ENCODE results near the gene ELK3.
A peak's percentile ranks its signal among the peaks of the same experiment; 100 is the strongest.

ELK3 gene

DNA sequence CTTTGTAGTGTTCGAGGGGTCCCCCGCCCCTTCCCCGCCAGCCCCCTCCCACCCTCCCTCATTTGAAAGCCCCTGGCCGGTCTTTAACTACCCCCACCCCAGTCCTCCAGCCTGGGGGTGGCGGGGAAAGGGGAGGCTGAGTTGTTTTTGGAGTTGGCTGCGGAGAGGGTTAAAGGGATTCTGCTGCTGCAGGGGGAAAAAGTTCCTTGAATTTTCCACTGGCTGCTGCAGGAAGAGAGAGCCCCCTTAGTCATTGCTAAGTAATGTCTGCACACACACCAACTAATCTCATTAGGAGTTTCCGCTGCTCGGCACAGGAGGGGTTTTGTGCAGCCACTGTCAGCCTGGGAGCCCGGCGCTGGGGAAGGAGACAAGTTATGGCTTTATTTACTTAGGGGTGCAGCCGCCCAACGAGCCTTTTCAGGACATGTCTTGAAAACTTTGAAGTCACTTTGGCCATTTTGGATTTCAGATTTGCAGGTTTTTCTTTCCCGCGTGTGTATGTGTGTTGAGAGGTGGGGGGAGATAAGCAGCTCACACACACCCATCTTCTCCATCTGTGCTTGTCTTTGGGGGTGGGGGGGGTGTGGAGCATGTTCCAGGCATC lies 1.8 kb downstream of the ELK3 start:
- peak; percentile 74 for DNase-seq (ENCODE audit: low spot score)
- TF ChIP-seq, protein P1, sequence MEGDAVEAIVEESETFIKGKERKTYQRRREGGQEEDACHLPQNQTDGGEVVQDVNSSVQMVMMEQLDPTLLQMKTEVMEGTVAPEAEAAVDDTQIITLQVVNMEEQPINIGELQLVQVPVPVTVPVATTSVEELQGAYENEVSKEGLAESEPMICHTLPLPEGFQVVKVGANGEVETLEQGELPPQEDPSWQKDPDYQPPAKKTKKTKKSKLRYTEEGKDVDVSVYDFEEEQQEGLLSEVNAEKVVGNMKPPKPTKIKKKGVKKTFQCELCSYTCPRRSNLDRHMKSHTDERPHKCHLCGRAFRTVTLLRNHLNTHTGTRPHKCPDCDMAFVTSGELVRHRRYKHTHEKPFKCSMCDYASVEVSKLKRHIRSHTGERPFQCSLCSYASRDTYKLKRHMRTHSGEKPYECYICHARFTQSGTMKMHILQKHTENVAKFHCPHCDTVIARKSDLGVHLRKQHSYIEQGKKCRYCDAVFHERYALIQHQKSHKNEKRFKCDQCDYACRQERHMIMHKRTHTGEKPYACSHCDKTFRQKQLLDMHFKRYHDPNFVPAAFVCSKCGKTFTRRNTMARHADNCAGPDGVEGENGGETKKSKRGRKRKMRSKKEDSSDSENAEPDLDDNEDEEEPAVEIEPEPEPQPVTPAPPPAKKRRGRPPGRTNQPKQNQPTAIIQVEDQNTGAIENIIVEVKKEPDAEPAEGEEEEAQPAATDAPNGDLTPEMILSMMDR (IDR thresholded peaks at IDR 0.05) = no peak
- H3K4me3 ChIP-seq = peak overlapping the region; percentile 84
- peak overlapping the region; percentile 28 to 86 for H3K27ac ChIP-seq

DNA sequence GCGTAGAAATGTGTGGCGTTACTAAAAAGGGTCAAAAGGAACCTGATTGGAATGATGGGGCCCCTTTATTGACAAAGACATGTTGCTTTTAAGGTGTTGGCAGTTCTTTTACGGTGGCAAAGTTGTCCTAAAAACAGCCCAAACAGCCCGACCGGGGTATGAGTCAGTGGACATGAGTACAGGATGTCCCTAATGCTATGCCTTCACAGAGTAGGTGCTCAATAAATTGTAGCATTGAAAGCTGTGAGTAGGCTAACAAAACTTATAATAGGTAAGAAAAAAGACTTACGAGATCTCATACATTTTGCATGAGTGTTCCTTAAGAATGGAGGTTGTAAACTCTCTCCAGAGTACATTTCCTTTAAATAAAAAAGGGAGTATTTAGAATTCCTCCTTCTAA lies 2.6 kb downstream of the ELK3 start:
- Histone ChIP-seq H3K27ac (peak overlapping the region in 1 of 2 donors; percentile 54), H3K4me3 (peak overlapping the region; percentile 84)
- TF ChIP-seq, protein P1 (IDR thresholded peaks at IDR 0.05) = no peak
- DNase-seq (ENCODE audit: low spot score) = peak; percentile 43

- TF ChIP-seq, protein P1 (IDR thresholded peaks at IDR 0.05) = no peak
- no peak for DNase-seq (ENCODE audit: low spot score)
- H3K27ac ChIP-seq = peak overlapping the region in 1 of 2 donors; percentile 66
- H3K4me3 ChIP-seq = peak overlapping the region; percentile 84
These were observed 3.5 kb downstream of the ELK3 start for GRCh38 chr12:96197503-96198272.

DNA sequence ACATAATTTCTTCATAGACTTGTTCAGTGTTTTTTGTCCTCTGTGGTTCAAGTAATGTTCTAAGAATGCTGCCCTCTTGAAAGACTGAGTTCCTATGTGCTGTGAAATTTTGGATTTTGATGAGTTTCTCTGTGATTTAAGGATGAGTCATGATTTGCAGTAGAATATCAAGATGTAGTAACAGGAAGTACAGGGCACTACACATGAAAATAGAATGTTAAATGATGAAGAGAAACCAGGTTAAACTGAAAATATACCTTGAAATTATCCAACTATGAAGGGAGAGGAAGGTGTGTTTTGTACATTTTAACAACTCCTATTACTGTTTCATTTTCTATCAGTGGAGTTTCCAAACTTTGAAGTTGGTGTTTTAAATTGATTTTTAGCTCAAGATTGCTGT lies 4.8 kb downstream of the ELK3 start:
- DNase-seq (ENCODE audit: low spot score) = no peak
- peak overlapping the region in 1 of 2 donors; percentile 53 for H3K27ac ChIP-seq
- H3K4me3 ChIP-seq = no peak overlapping the region
- TF ChIP-seq, protein P1 (IDR thresholded peaks at IDR 0.05) = no peak

- peak overlapping the region in 1 of 2 donors; percentile 53 for H3K27ac ChIP-seq
- no peak for DNase-seq (ENCODE audit: low spot score)
- no peak overlapping the region for H3K4me3 ChIP-seq
- TF ChIP-seq, protein P1 (IDR thresholded peaks at IDR 0.05) = no peak
These were observed 5.3 kb downstream of the ELK3 start for GRCh38 chr12:96199464-96199863.

GRCh38 chr12:96201272-96202227 lies 7.4 kb downstream of the ELK3 start:
- DNase-seq (ENCODE audit: low spot score) = no peak
- Histone ChIP-seq H3K27ac (no peak overlapping the region), H3K4me3 (no peak overlapping the region)
- TF ChIP-seq, protein P1 (IDR thresholded peaks at IDR 0.05) = no peak
